HEK293 (cell line): ENCODE measurements around the gene CASKIN2.

Source experiments
- CTCF ChIA-PET: fragments of 350-600 bp; formaldehyde crosslinking; extraction: SDS; loops from one replicate; lab custom pipeline; 2021; ENCODE audit warnings: antibody characterized with exemption; lab: Yijun Ruan, JAX
- POLR2A ChIA-PET: fragments of 300-600 bp; formaldehyde crosslinking; extraction: SDS; loops from one replicate; lab custom pipeline; 2020; ENCODE audit warnings: antibody characterized with exemption, inconsistent platforms; lab: Yijun Ruan, JAX
- H3K27ac ChIP-seq: fragments of 200-500 bp; sonication (Bioruptor generic); 2 replicates; pipeline ENCODE4 v1.5.1; 2014; ENCODE audit warnings: low read depth, low read length, control low read depth, inconsistent platforms; ENCODE audit errors: extremely low read depth
- H3K36me3 ChIP-seq, 2 experiments: fragments of 200-500 bp in 1 of 2; sonication (Bioruptor generic) in 1 of 2; 1 replicate in 1 of 2; 2 replicates in 1 of 2; pipeline ENCODE4 v1.5.1; 2014 to 2017; ENCODE audit warnings: inconsistent platforms in 2 of 2, low read length in 2 of 2; ENCODE audit not compliant: control insufficient read depth in 2 of 2, insufficient read depth in 1 of 2
- H3K4me1 ChIP-seq: fragments of 200-500 bp; sonication (Bioruptor generic); 2 replicates; pipeline ENCODE4 v1.5.1; 2014; ENCODE audit warnings: mild to moderate bottlenecking, low read length, inconsistent platforms; ENCODE audit not compliant: control insufficient read depth, insufficient read depth
- H3K4me3 ChIP-seq: 2 replicates; pipeline ENCODE4 v1.5.1; 2011; ENCODE audit warnings: low read depth, mild to moderate bottlenecking, control low read depth, low read length, moderate library complexity
- H3K9me3 ChIP-seq: fragments of 200-500 bp; sonication (Bioruptor generic); 2 replicates; pipeline ENCODE4 v1.5.1; 2014; ENCODE audit warnings: low read depth, low read length, inconsistent platforms; ENCODE audit not compliant: control insufficient read depth, insufficient read depth
- BCL11B ChIP-seq: fragments of 450-650 bp; formaldehyde crosslinking; IDR thresholded peaks from 2 replicates; pipeline ENCODE4 v1.5.1; 2016; ENCODE audit warnings: low read depth, missing biosample characterization, missing genetic modification characterization
- CTCF ChIP-seq: fragments of 450-650 bp; formaldehyde crosslinking; IDR thresholded peaks from 2 replicates; pipeline ENCODE4 v1.5.1; 2016; ENCODE audit warnings: missing biosample characterization, missing genetic modification characterization
- FEZF1 ChIP-seq: fragments of 450-650 bp; formaldehyde crosslinking; IDR thresholded peaks from 2 replicates; pipeline ENCODE4 v1.5.1; 2016; ENCODE audit warnings: missing biosample characterization, missing genetic modification characterization
- OVOL3 ChIP-seq: fragments of 450-650 bp; formaldehyde crosslinking; IDR thresholded peaks from 2 replicates; pipeline ENCODE4 v1.5.1; 2016; ENCODE audit warnings: missing biosample characterization, missing genetic modification characterization
- SCRT1 ChIP-seq: fragments of 450-650 bp; formaldehyde crosslinking; IDR thresholded peaks from 2 replicates; pipeline ENCODE4 v1.5.1; 2016; ENCODE audit warnings: missing biosample characterization, missing genetic modification characterization, borderline replicate concordance
- ZBTB10 ChIP-seq: fragments of 450-650 bp; formaldehyde crosslinking; IDR thresholded peaks from 2 replicates; pipeline ENCODE4 v1.5.1; 2016; ENCODE audit warnings: missing biosample characterization, missing genetic modification characterization
- ZEB2 ChIP-seq: fragments of 450-650 bp; formaldehyde crosslinking; IDR thresholded peaks from 2 replicates; pipeline ENCODE4 v1.5.1; 2016; ENCODE audit warnings: missing biosample characterization, missing genetic modification characterization
- ZIC2 ChIP-seq: fragments of 450-650 bp; formaldehyde crosslinking; IDR thresholded peaks from 2 replicates; pipeline ENCODE4 v1.5.1; 2016; ENCODE audit warnings: missing biosample characterization, missing genetic modification characterization
- ZNF132 ChIP-seq: fragments of 450-650 bp; formaldehyde crosslinking; IDR thresholded peaks from 2 replicates; pipeline ENCODE4 v1.5.1; 2017; ENCODE audit warnings: missing biosample characterization, missing genetic modification characterization, borderline replicate concordance
- ZNF146 ChIP-seq: fragments of 450-650 bp; formaldehyde crosslinking; IDR thresholded peaks from 2 replicates; pipeline ENCODE4 v1.5.1; 2016; ENCODE audit warnings: missing biosample characterization, missing genetic modification characterization
- ZNF157 ChIP-seq: fragments of 450-650 bp; formaldehyde crosslinking; IDR thresholded peaks from 2 replicates; pipeline ENCODE4 v1.5.1; 2016; ENCODE audit warnings: missing biosample characterization, missing genetic modification characterization
- ZNF175 ChIP-seq: fragments of 450-650 bp; formaldehyde crosslinking; IDR thresholded peaks from 2 replicates; pipeline ENCODE4 v1.5.1; 2016; ENCODE audit warnings: missing biosample characterization, missing genetic modification characterization
- ZNF274 ChIP-seq, 2 experiments: fragments of 200-500 bp in 1 of 2; fragments of 450-650 bp in 1 of 2; sonication (Bioruptor generic) in 1 of 2; formaldehyde crosslinking in 1 of 2; IDR thresholded peaks; 2 replicates each; pipeline versions ENCODE4 v1.5.1 to v1.6.1; 2014 to 2016; ENCODE audit warnings: borderline replicate concordance in 1 of 2, inconsistent platforms in 1 of 2, low read length in 1 of 2, missing biosample characterization in 1 of 2, missing genetic modification characterization in 1 of 2
- ZNF280C ChIP-seq: fragments of 450-650 bp; formaldehyde crosslinking; IDR thresholded peaks from 2 replicates; pipeline ENCODE4 v1.5.1; 2016; ENCODE audit warnings: missing biosample characterization, missing genetic modification characterization
- ZNF449 ChIP-seq: fragments of 450-650 bp; formaldehyde crosslinking; IDR thresholded peaks from 2 replicates; pipeline ENCODE4 v1.5.1; 2017; ENCODE audit warnings: missing biosample characterization, mild to moderate bottlenecking, missing genetic modification characterization, moderate library complexity
- ZNF530 ChIP-seq: fragments of 450-650 bp; formaldehyde crosslinking; IDR thresholded peaks from 2 replicates; pipeline ENCODE4 v1.5.1; 2016; ENCODE audit warnings: low read depth, missing biosample characterization, missing genetic modification characterization
- ZNF623 ChIP-seq: fragments of 450-650 bp; formaldehyde crosslinking; IDR thresholded peaks from 2 replicates; pipeline ENCODE4 v1.5.1; 2016; ENCODE audit warnings: missing biosample characterization, missing genetic modification characterization
- ZNF654 ChIP-seq: fragments of 450-650 bp; formaldehyde crosslinking; IDR thresholded peaks from 2 replicates; pipeline ENCODE4 v1.5.1; 2016; ENCODE audit warnings: low read depth, missing biosample characterization, missing genetic modification characterization
- ZSCAN30 ChIP-seq: fragments of 450-650 bp; IDR thresholded peaks from 2 replicates; pipeline ENCODE4 v1.5.1; 2018; ENCODE audit warnings: missing biosample characterization, mild to moderate bottlenecking, missing genetic modification characterization, moderate library complexity

CASKIN2 gene

GRCh38 chr17:75489511-75489955 is 25.8 kb downstream of the CASKIN2 start:
- no peak overlapping the region for H3K4me3 ChIP-seq
- CTCF ChIA-PET = no interaction called here
- POLR2A ChIA-PET = interaction anchor here (0.6 kb wide), 1 partner anchor 619 kb away, joined by 3 read pairs; no protein-coding TSS in a partner anchor
- no peaks in the 10 kb centered on the region for H3K4me1 ChIP-seq
- TF ChIP-seq ZIC2 (tag by site-specific recombination) (no peak), ZEB2 (no peak), ZNF654 (tag by site-specific recombination) (no peak), ZNF623 (no peak), FEZF1 (no peak), BCL11B (no peak), ZNF530 (tag by site-specific recombination) (no peak), ZNF175 (tag by site-specific recombination) (no peak), ZNF132 (tag by site-specific recombination) (no peak), ZNF449 (tag by site-specific recombination) (no peak), ZNF146 (tag by site-specific recombination) (no peak), OVOL3 (tag by site-specific recombination) (no peak), ZNF274 (IDR thresholded peaks at IDR 0.05; ENCODE audit: low read length) (no peak), ZNF274 (tag by site-specific recombination; IDR thresholded peaks at IDR 0.05; ENCODE audit: borderline replicate concordance) (no peak), ZNF157 (tag by site-specific recombination) (no peak), ZBTB10 (tag by site-specific recombination) (no peak)
- no peak overlapping the region for H3K27ac ChIP-seq
- no peaks in the 10 kb centered on the region for H3K9me3 ChIP-seq
- peaks cover 0 to 51% of the 10 kb centered on the region in 2 experiments; a peak in 2 of 3 replicates for H3K36me3 ChIP-seq

- Histone ChIP-seq H3K9me3 (no peaks in the 10 kb centered on the region), H3K27ac (no peak overlapping the region), H3K36me3 (peaks cover 0 to 45% of the 10 kb centered on the region in 2 experiments; a peak in 2 of 3 replicates), H3K4me3 (no peak overlapping the region), H3K4me1 (no peaks in the 10 kb centered on the region)
- ChIA-PET CTCF (no interaction called here), POLR2A (interaction anchor here (1.1 kb wide), 1 partner anchor 33 kb away, joined by 3 read pairs; the partner anchor contains the start of gene TMEM94)
- TF ChIP-seq CTCF (tag by site-specific recombination) (no peak), ZNF175 (tag by site-specific recombination) (no peak), ZSCAN30 (tag by site-specific recombination) (no peak), ZNF280C (tag by site-specific recombination) (no peak), SCRT1 (no peak)
These were observed 26.4 kb downstream of the CASKIN2 start for GRCh38 chr17:75488693-75489510.
